ENCODE measurements around the gene TLE7. TPM values are rescaled to one million over a fixed set of nuclear protein-coding genes. Genes with fewer than 3 reads are reported as not detected.
A peak's percentile ranks its signal among the peaks of the same experiment; 100 is the strongest.

Gene TLE7
- total RNA-seq, 1 experiment from 2014 or later = not detected

GRCh38 chr16:71472931-71473330, 31.1 kb upstream of the TLE7 start:
- TF ChIP-seq CTCF (IDR thresholded peaks at IDR 0.05; ENCODE audit: unreplicated experiment) = no peak

GRCh38 chr16:71472051-71472450, 30.2 kb upstream of the TLE7 start:
- intact Hi-C loops (cut with micrococcal nuclease) = no loop called here
- H3K4me3 Mint-ChIP-seq (ENCODE audit: unreplicated experiment) = no peak overlapping the region
- BruUV-seq (replicated peaks) = no TSS peak
- DNase-seq (ENCODE audit: unreplicated experiment) = no peak
- H3K4me1 Mint-ChIP-seq (ENCODE audit: insufficient read depth, unreplicated experiment) = peaks cover 8% of the 10 kb centered on the region
- peaks cover 14% of the 10 kb centered on the region for H3K36me3 Mint-ChIP-seq (ENCODE audit: insufficient read depth, unreplicated experiment)
- H3K27me3 Mint-ChIP-seq (ENCODE audit: insufficient read depth, unreplicated experiment) = no peaks in the 10 kb centered on the region
- ChIA-PET POLR2A (interaction anchor here (1.9 kb wide), 1 partner anchor 10 kb away, joined by 10 read pairs; the partner anchor contains the start of gene ZNF23), CTCF (interaction anchor here (0.6 to 1.7 kb wide), 3 partner anchors 16 to 72 kb away, joined by 3 read pairs; no protein-coding TSS in a partner anchor)
- H3K27ac Mint-ChIP-seq (ENCODE audit: low read depth, unreplicated experiment) = no peak overlapping the region
- no peaks in the 10 kb centered on the region for H3K9me3 Mint-ChIP-seq (ENCODE audit: unreplicated experiment)
- no peak for TF ChIP-seq CTCF (IDR thresholded peaks at IDR 0.05; ENCODE audit: unreplicated experiment)

More at GRCh38 chr16:71472931-71473330, 31.1 kb upstream of the TLE7 start:
- Mint-ChIP-seq H3K27me3 (ENCODE audit: insufficient read depth, unreplicated experiment) (no peaks in the 10 kb centered on the region), H3K4me1 (ENCODE audit: insufficient read depth, unreplicated experiment) (peaks cover 8% of the 10 kb centered on the region), H3K9me3 (ENCODE audit: unreplicated experiment) (peaks cover 6% of the 10 kb centered on the region), H3K27ac (ENCODE audit: low read depth, unreplicated experiment) (no peak overlapping the region), H3K4me3 (ENCODE audit: unreplicated experiment) (no peak overlapping the region), H3K36me3 (ENCODE audit: insufficient read depth, unreplicated experiment) (peaks cover 19% of the 10 kb centered on the region)
- DNase-seq (ENCODE audit: unreplicated experiment) = no peak
- intact Hi-C loops (cut with micrococcal nuclease) = no loop called here
- CTCF ChIA-PET = no interaction called here
- POLR2A ChIA-PET = no interaction called here
- no TSS peak for BruUV-seq (replicated peaks)

GRCh38 chr16:71467810-71468209, 26.0 kb upstream of the TLE7 start:
- Mint-ChIP-seq H3K27ac (ENCODE audit: low read depth, unreplicated experiment) (no peak overlapping the region), H3K27me3 (ENCODE audit: insufficient read depth, unreplicated experiment) (no peaks in the 10 kb centered on the region), H3K4me3 (ENCODE audit: unreplicated experiment) (no peak overlapping the region), H3K36me3 (ENCODE audit: insufficient read depth, unreplicated experiment) (peaks cover 6% of the 10 kb centered on the region), H3K4me1 (ENCODE audit: insufficient read depth, unreplicated experiment) (no peaks in the 10 kb centered on the region), H3K9me3 (ENCODE audit: unreplicated experiment) (no peaks in the 10 kb centered on the region)
- intact Hi-C loops (cut with micrococcal nuclease) = loop anchor here (1.0 kb wide), 1 partner anchor 7 kb away; no protein-coding TSS in a partner anchor
- CTCF ChIA-PET = no interaction called here
- POLR2A ChIA-PET = no interaction called here
- no peak for TF ChIP-seq CTCF (IDR thresholded peaks at IDR 0.05; ENCODE audit: unreplicated experiment)
- no TSS peak for BruUV-seq (replicated peaks)
- peak; percentile 56 for DNase-seq (ENCODE audit: unreplicated experiment)

- Mint-ChIP-seq H3K27ac (ENCODE audit: low read depth, unreplicated experiment) (no peak overlapping the region), H3K4me1 (ENCODE audit: insufficient read depth, unreplicated experiment) (peaks cover 5% of the 10 kb centered on the region), H3K27me3 (ENCODE audit: insufficient read depth, unreplicated experiment) (no peaks in the 10 kb centered on the region), H3K9me3 (ENCODE audit: unreplicated experiment) (no peaks in the 10 kb centered on the region), H3K36me3 (ENCODE audit: insufficient read depth, unreplicated experiment) (peaks cover 13% of the 10 kb centered on the region), H3K4me3 (ENCODE audit: unreplicated experiment) (no peak overlapping the region)
- intact Hi-C loops (cut with micrococcal nuclease) = no loop called here
- POLR2A ChIA-PET = interaction anchor here (0.6 to 5.7 kb wide), 2 partner anchors 19 to 712 kb away, joined by 3 to 94 read pairs; no protein-coding TSS in a partner anchor
- no peak for TF ChIP-seq CTCF (IDR thresholded peaks at IDR 0.05; ENCODE audit: unreplicated experiment)
- BruUV-seq (replicated peaks) = no TSS peak
- DNase-seq (ENCODE audit: unreplicated experiment) = no peak
- CTCF ChIA-PET = interaction anchor here (0.9 to 1.6 kb wide), 3 partner anchors 15 to 71 kb away, joined by 3 to 6 read pairs (median 4); no protein-coding TSS in a partner anchor
These were observed 22.4 kb upstream of the TLE7 start for GRCh38 chr16:71464231-71464630.
